Measurements from ENCODE around the gene MUC20. TPM values are rescaled to one million over a fixed set of nuclear protein-coding genes. Genes with fewer than 3 reads are reported as not detected.

MUC20 gene
- total RNA-seq, 1 experiment from 2014 or later: not detected

DNA sequence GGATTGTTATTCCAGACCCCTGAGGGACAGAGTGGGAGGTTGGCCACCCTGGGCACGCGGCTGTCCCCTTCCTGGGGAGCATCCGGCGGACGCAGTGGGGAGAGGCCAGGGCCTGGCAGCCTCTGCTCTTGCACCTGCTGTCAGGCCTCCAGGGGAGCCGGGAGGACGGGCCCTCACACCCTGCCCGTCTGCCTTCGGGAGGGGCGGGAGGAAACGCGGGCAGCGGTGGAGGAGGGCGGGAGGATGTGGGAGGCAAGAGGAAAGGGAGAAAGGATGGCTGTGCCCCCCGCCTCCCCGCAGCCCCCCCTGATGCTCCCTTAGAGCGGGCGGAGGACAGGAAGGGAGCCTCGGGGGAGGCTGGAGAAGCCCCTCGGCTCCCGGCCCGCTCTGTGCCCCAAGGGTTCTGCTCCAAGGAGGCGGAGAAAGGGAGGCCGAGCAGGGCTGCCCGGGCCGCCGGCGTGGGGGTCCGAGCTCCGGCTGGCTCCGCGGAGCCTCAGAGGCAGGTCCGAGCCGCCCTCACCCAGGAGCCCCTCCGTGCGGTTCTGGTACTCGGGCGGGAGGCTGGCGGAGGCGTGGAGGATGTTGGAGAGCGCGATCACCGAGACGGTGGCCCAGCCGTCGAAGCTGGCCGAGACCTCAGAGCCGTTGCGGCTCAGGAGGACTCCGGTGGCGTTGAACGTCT, 40.9 kb downstream of the MUC20 start:
- H3K27ac ChIP-seq (ENCODE audit: insufficient read length, low read depth, low read length): no peak overlapping the region
- no CpG with 5 or more reads among the region's 52 CpGs for WGBS (ENCODE audit: extremely low coverage, insufficient read length, low lambda C conversion rate)
- no peak overlapping the region for H3K4me3 Mint-ChIP-seq

More for the DNA sequence above, 40.9 kb downstream of the MUC20 start:
- Histone ChIP-seq H4K8ac (replicated peaks; ENCODE audit: insufficient read length, low read depth, low read length) (no peak overlapping the region), H3K4me2 (ENCODE audit: insufficient read depth, insufficient read length, low read length) (no peak overlapping the region), H2BK5ac (ENCODE audit: insufficient read length, low read length) (no peak overlapping the region), H3K18ac (ENCODE audit: insufficient read length, low read depth, low read length) (no peak overlapping the region), H2AFZ (ENCODE audit: low read length) (no peak overlapping the region), H4K91ac (ENCODE audit: insufficient read length, low read depth, low read length) (no peak overlapping the region), H3K23me2 (ENCODE audit: insufficient read length, low read depth, low read length, poor library complexity, severe bottlenecking) (no peaks in the 10 kb centered on the region), H2AK5ac (ENCODE audit: insufficient read length, low read length) (no peak overlapping the region), H2BK120ac (ENCODE audit: low read depth, low read length, poor library complexity, severe bottlenecking) (no peak overlapping the region), H3K56ac (ENCODE audit: insufficient read length, low read depth, low read length) (no peak overlapping the region), H3K4me1 (ENCODE audit: insufficient read depth, low read length) (peaks cover 3% of the 10 kb centered on the region; the same call in 1 of the 2 replicates), H2BK20ac (ENCODE audit: low read depth, low read length, poor library complexity, severe bottlenecking) (no peak overlapping the region), H4K20me1 (ENCODE audit: control insufficient read depth, insufficient read depth, insufficient read length) (no peaks in the 10 kb centered on the region), H3T11ph (ENCODE audit: low read length) (no peak overlapping the region), H3K79me2 (ENCODE audit: insufficient read depth, low read length) (no peaks in the 10 kb centered on the region), H3K27me3 (ENCODE audit: insufficient read depth, low read length) (no peaks in the 10 kb centered on the region), H3K79me1 (ENCODE audit: insufficient read depth, low read depth, low read length, poor library complexity, severe bottlenecking) (no peaks in the 10 kb centered on the region), H3K4ac (ENCODE audit: low read depth, low read length) (no peak overlapping the region), H3K23ac (ENCODE audit: insufficient read length, low read depth, low read length) (no peak overlapping the region), H4K5ac (ENCODE audit: insufficient read length, low read depth, low read length) (no peak overlapping the region), H3K9me3 (ENCODE audit: control insufficient read depth, low read depth, low read length) (no peaks in the 10 kb centered on the region), H2BK15ac (ENCODE audit: low read depth, low read length) (no peak overlapping the region), H3K14ac (ENCODE audit: insufficient read depth, low read length) (no peak overlapping the region; the same call in 1 of the 2 replicates), H3K9ac (ENCODE audit: extremely low read depth, insufficient read length, low read length) (no peak overlapping the region), H2BK12ac (ENCODE audit: insufficient read length, low read depth, low read length) (no peak overlapping the region)
- H3K27ac Mint-ChIP-seq: no peak overlapping the region
- H3K27me3 Mint-ChIP-seq (ENCODE audit: low read depth): peaks cover 7% of the 10 kb centered on the region
- H3K36me3 Mint-ChIP-seq (ENCODE audit: insufficient read depth in 1 of 3, low read depth in 3 of 3): no peaks in the 10 kb centered on the region; a peak in 1 of 7 replicates
- H3K9me3 Mint-ChIP-seq: peaks cover 0 to 2% of the 10 kb centered on the region in 2 experiments; a peak in 1 of 5 replicates
- TF ChIP-seq, protein P1, sequence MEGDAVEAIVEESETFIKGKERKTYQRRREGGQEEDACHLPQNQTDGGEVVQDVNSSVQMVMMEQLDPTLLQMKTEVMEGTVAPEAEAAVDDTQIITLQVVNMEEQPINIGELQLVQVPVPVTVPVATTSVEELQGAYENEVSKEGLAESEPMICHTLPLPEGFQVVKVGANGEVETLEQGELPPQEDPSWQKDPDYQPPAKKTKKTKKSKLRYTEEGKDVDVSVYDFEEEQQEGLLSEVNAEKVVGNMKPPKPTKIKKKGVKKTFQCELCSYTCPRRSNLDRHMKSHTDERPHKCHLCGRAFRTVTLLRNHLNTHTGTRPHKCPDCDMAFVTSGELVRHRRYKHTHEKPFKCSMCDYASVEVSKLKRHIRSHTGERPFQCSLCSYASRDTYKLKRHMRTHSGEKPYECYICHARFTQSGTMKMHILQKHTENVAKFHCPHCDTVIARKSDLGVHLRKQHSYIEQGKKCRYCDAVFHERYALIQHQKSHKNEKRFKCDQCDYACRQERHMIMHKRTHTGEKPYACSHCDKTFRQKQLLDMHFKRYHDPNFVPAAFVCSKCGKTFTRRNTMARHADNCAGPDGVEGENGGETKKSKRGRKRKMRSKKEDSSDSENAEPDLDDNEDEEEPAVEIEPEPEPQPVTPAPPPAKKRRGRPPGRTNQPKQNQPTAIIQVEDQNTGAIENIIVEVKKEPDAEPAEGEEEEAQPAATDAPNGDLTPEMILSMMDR (conservative IDR thresholded peaks at IDR 0.05): no peak
- peaks cover 9 to 13% of the 10 kb centered on the region in 2 experiments for H3K4me1 Mint-ChIP-seq
- DNase-seq: no peak

Data from H9 (cell line).